GM23338 (cell line): ENCODE results near the gene SYT2. TPM values are rescaled to one million over a fixed set of nuclear protein-coding genes. Genes with fewer than 3 reads are reported as not detected.

ENCODE experiments used
- ATAC-seq: fragments of 200-7000 bp; cut with Tn5 transposase; 3 replicates; pipeline ENCODE4 v1.9.1; 2020
- DNase-seq: peaks from one replicate; pipeline ENCODE4 v3.0.0-alpha.2; 2015; ENCODE audit warnings: low spot score
- H2AFZ ChIP-seq: fragments of 200-600 bp; sonication (generic); 2 replicates; pipeline ENCODE4 v1.8.0; 2016; ENCODE audit warnings: antibody characterized with exemption, mild to moderate bottlenecking, moderate library complexity
- H3F3A ChIP-seq: fragments of 200-600 bp; sonication (generic); replicated peaks from 2 replicates; pipeline ENCODE4 v1.8.0; 2017; ENCODE audit warnings: antibody characterized with exemption, mixed run types, low read depth
- H3K27ac ChIP-seq: fragments of 200-600 bp; sonication (generic); 2 replicates; pipeline ENCODE4 v1.6.1; 2016; ENCODE audit warnings: low read depth
- H3K27me3 ChIP-seq: fragments of 200-600 bp; sonication (generic); 2 replicates; pipeline ENCODE4 v1.8.0; 2016; ENCODE audit warnings: mild to moderate bottlenecking, mixed run types, moderate library complexity; ENCODE audit not compliant: insufficient read depth
- H3K36me3 ChIP-seq: fragments of 200-600 bp; sonication (generic); 2 replicates; pipeline ENCODE4 v1.8.0; 2016; ENCODE audit warnings: mild to moderate bottlenecking; ENCODE audit not compliant: insufficient read depth
- H3K4me1 ChIP-seq: fragments of 200-600 bp; sonication (generic); 2 replicates; pipeline ENCODE4 v1.8.0; 2016; ENCODE audit warnings: mild to moderate bottlenecking, moderate library complexity; ENCODE audit not compliant: insufficient read depth
- H3K4me2 ChIP-seq: fragments of 200-600 bp; sonication (generic); 2 replicates; pipeline ENCODE4 v1.7.1; 2017; ENCODE audit warnings: mixed run types
- H3K4me3 ChIP-seq: fragments of 200-600 bp; sonication (generic); 2 replicates; pipeline ENCODE4 v1.6.1; 2016; ENCODE audit warnings: mixed run types
- H3K79me2 ChIP-seq: fragments of 200-600 bp; sonication (generic); replicated peaks from 2 replicates; pipeline ENCODE4 v1.8.0; 2017; ENCODE audit warnings: mild to moderate bottlenecking; ENCODE audit not compliant: insufficient read depth
- H3K9me2 ChIP-seq: fragments of 200-600 bp; sonication (generic); 2 replicates; pipeline ENCODE4 v1.8.0; 2017; ENCODE audit not compliant: insufficient read depth
- H4K20me1 ChIP-seq: fragments of 200-600 bp; sonication (generic); replicated peaks from 2 replicates; pipeline ENCODE4 v1.8.0; 2017; ENCODE audit warnings: mild to moderate bottlenecking; ENCODE audit not compliant: insufficient read depth
- H3K27ac Mint-ChIP-seq: 2 replicates; pipeline ENCODE4 v1.8.0; 2020; ENCODE audit warnings: inconsistent platforms, mild to moderate bottlenecking, moderate library complexity, mixed read lengths
- H3K27me3 Mint-ChIP-seq: 3 replicates; pipeline ENCODE4 v1.8.0; 2022; ENCODE audit warnings: low read depth, mild to moderate bottlenecking, moderate library complexity, mixed read lengths, inconsistent platforms; ENCODE audit not compliant: insufficient read depth, poor library complexity
- H3K36me3 Mint-ChIP-seq: 3 replicates; pipeline ENCODE4 v1.8.0; 2021; ENCODE audit warnings: low read depth, mild to moderate bottlenecking, inconsistent platforms, moderate library complexity, mixed read lengths
- H3K4me1 Mint-ChIP-seq: 3 replicates; pipeline ENCODE4 v1.8.0; 2020; ENCODE audit warnings: mild to moderate bottlenecking, inconsistent platforms, mixed read lengths
- H3K4me3 Mint-ChIP-seq: 3 replicates; pipeline ENCODE4 v1.8.0; 2021; ENCODE audit warnings: moderate library complexity, mild to moderate bottlenecking, inconsistent platforms, mixed read lengths
- H3K9me3 Mint-ChIP-seq: 3 replicates; pipeline ENCODE4 v1.8.0; 2020; ENCODE audit warnings: moderate library complexity, mild to moderate bottlenecking, inconsistent platforms, mixed read lengths
- CREB1 ChIP-seq: fragments of 250-450 bp; sonication (Bioruptor Pico); IDR thresholded peaks from 2 replicates; pipeline ENCODE4 v1.5.0; 2020; ENCODE audit warnings: low read depth, mild to moderate bottlenecking, moderate library complexity
- EZH2 ChIP-seq: fragments of 200-600 bp; sonication (generic); IDR thresholded peaks from one replicate; pipeline ENCODE4 v1.8.0; 2017; ENCODE audit warnings: antibody characterized with exemption, mild to moderate bottlenecking, low read depth; ENCODE audit not compliant: unreplicated experiment
- NANOG ChIP-seq: IDR thresholded peaks from 2 replicates; pipeline ENCODE4 v1.6.1; 2016; ENCODE audit warnings: antibody characterized with exemption, borderline replicate concordance
- polyA plus RNA-seq: library from polyadenylated mRNA; unstranded; fragments of >200 nt; fragmentation: Nextera tagmentation; extraction: Ambion mirVana; gene quantifications from 2 replicates; pipeline ENCODE4 v1.2.1, GENCODE V29; 2016
- total RNA-seq: library from RNA; depleted of rRNA; stranded (reverse); fragments of >200 nt; shearing (Covaris generic); gene quantifications from 2 replicates; pipeline ENCODE4 v1.2.3, GENCODE V29; 2014
- TF ChIP-seq, protein P1 (sequence below): IDR thresholded peaks from one replicate; pipeline ENCODE4 v1.6.1; 2018; ENCODE audit warnings: antibody characterized with exemption; ENCODE audit not compliant: unreplicated experiment
- TF ChIP-seq, protein P2 (sequence below): fragments of 250-450 bp; sonication (Bioruptor Pico); IDR thresholded peaks from 2 replicates; pipeline ENCODE4 v1.5.0; 2020; ENCODE audit warnings: mild to moderate bottlenecking, moderate library complexity
- TF ChIP-seq, protein P3 (sequence below), 2 experiments: fragments of 200-600 bp in 1 of 2; sonication (generic) in 1 of 2; conservative IDR thresholded peaks; 2 replicates each; pipeline versions ENCODE4 v1.5.1 to v1.6.1; 2016 to 2017; ENCODE audit warnings: antibody characterized with exemption in 2 of 2, low read depth in 2 of 2, mild to moderate bottlenecking in 2 of 2, moderate library complexity in 1 of 2

SYT2 gene
- total and polyA plus RNA-seq, 2 experiments from 2014 or later = 2.4 to 12.5 TPM

GRCh38 chr1:202694314-202694713 is 15.9 kb downstream of the SYT2 start:
- DNase-seq = no peak
- no peak overlapping the region for H3K27ac Mint-ChIP-seq
- H3K4me1 Mint-ChIP-seq = peaks cover 2% of the 10 kb centered on the region; the same call in 1 of the 3 replicates
- no peak overlapping the region for H3K4me3 ChIP-seq
- peaks cover 26% of the 10 kb centered on the region; the same call in 1 of the 2 replicates for H4K20me1 ChIP-seq
- H3K4me2 ChIP-seq = no peak overlapping the region
- H3K27me3 ChIP-seq = no peaks in the 10 kb centered on the region
- no peak overlapping the region for H3K27ac ChIP-seq
- no peaks in the 10 kb centered on the region for H3K36me3 ChIP-seq
- no peaks in the 10 kb centered on the region; the same call in 2 of the 3 replicates for H3K36me3 Mint-ChIP-seq
- TF ChIP-seq, protein P1, sequence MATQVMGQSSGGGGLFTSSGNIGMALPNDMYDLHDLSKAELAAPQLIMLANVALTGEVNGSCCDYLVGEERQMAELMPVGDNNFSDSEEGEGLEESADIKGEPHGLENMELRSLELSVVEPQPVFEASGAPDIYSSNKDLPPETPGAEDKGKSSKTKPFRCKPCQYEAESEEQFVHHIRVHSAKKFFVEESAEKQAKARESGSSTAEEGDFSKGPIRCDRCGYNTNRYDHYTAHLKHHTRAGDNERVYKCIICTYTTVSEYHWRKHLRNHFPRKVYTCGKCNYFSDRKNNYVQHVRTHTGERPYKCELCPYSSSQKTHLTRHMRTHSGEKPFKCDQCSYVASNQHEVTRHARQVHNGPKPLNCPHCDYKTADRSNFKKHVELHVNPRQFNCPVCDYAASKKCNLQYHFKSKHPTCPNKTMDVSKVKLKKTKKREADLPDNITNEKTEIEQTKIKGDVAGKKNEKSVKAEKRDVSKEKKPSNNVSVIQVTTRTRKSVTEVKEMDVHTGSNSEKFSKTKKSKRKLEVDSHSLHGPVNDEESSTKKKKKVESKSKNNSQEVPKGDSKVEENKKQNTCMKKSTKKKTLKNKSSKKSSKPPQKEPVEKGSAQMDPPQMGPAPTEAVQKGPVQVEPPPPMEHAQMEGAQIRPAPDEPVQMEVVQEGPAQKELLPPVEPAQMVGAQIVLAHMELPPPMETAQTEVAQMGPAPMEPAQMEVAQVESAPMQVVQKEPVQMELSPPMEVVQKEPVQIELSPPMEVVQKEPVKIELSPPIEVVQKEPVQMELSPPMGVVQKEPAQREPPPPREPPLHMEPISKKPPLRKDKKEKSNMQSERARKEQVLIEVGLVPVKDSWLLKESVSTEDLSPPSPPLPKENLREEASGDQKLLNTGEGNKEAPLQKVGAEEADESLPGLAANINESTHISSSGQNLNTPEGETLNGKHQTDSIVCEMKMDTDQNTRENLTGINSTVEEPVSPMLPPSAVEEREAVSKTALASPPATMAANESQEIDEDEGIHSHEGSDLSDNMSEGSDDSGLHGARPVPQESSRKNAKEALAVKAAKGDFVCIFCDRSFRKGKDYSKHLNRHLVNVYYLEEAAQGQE = no peak
- TF ChIP-seq EZH2 (no peak), CREB1 (CRISPR knock-in tag) (no peak), NANOG (no peak)
- TF ChIP-seq, protein P2, sequence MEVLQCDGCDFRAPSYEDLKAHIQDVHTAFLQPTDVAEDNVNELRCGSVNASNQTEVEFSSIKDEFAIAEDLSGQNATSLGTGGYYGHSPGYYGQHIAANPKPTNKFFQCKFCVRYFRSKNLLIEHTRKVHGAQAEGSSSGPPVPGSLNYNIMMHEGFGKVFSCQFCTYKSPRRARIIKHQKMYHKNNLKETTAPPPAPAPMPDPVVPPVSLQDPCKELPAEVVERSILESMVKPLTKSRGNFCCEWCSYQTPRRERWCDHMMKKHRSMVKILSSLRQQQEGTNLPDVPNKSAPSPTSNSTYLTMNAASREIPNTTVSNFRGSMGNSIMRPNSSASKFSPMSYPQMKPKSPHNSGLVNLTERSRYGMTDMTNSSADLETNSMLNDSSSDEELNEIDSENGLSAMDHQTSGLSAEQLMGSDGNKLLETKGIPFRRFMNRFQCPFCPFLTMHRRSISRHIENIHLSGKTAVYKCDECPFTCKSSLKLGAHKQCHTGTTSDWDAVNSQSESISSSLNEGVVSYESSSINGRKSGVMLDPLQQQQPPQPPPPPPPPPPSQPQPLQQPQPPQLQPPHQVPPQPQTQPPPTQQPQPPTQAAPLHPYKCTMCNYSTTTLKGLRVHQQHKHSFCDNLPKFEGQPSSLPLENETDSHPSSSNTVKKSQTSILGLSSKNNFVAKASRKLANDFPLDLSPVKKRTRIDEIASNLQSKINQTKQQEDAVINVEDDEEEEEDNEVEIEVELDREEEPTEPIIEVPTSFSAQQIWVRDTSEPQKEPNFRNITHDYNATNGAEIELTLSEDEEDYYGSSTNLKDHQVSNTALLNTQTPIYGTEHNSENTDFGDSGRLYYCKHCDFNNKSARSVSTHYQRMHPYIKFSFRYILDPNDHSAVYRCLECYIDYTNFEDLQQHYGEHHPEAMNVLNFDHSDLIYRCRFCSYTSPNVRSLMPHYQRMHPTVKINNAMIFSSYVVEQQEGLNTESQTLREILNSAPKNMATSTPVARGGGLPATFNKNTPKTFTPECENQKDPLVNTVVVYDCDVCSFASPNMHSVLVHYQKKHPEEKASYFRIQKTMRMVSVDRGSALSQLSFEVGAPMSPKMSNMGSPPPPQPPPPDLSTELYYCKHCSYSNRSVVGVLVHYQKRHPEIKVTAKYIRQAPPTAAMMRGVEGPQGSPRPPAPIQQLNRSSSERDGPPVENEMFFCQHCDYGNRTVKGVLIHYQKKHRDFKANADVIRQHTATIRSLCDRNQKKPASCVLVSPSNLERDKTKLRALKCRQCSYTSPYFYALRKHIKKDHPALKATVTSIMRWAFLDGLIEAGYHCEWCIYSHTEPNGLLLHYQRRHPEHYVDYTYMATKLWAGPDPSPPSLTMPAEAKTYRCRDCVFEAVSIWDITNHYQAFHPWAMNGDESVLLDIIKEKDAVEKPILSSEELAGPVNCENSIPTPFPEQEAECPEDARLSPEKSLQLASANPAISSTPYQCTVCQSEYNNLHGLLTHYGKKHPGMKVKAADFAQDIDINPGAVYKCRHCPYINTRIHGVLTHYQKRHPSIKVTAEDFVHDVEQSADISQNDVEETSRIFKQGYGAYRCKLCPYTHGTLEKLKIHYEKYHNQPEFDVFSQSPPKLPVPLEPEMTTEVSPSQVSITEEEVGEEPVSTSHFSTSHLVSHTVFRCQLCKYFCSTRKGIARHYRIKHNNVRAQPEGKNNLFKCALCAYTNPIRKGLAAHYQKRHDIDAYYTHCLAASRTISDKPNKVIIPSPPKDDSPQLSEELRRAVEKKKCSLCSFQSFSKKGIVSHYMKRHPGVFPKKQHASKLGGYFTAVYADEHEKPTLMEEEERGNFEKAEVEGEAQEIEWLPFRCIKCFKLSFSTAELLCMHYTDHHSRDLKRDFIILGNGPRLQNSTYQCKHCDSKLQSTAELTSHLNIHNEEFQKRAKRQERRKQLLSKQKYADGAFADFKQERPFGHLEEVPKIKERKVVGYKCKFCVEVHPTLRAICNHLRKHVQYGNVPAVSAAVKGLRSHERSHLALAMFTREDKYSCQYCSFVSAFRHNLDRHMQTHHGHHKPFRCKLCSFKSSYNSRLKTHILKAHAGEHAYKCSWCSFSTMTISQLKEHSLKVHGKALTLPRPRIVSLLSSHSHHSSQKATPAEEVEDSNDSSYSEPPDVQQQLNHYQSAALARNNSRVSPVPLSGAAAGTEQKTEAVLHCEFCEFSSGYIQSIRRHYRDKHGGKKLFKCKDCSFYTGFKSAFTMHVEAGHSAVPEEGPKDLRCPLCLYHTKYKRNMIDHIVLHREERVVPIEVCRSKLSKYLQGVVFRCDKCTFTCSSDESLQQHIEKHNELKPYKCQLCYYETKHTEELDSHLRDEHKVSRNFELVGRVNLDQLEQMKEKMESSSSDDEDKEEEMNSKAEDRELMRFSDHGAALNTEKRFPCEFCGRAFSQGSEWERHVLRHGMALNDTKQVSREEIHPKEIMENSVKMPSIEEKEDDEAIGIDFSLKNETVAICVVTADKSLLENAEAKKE (CRISPR knock-in tag) = no peak
- TF ChIP-seq, protein P3, sequence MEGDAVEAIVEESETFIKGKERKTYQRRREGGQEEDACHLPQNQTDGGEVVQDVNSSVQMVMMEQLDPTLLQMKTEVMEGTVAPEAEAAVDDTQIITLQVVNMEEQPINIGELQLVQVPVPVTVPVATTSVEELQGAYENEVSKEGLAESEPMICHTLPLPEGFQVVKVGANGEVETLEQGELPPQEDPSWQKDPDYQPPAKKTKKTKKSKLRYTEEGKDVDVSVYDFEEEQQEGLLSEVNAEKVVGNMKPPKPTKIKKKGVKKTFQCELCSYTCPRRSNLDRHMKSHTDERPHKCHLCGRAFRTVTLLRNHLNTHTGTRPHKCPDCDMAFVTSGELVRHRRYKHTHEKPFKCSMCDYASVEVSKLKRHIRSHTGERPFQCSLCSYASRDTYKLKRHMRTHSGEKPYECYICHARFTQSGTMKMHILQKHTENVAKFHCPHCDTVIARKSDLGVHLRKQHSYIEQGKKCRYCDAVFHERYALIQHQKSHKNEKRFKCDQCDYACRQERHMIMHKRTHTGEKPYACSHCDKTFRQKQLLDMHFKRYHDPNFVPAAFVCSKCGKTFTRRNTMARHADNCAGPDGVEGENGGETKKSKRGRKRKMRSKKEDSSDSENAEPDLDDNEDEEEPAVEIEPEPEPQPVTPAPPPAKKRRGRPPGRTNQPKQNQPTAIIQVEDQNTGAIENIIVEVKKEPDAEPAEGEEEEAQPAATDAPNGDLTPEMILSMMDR (conservative IDR thresholded peaks at IDR 0.05; ENCODE audit: low read depth in 2 of 2) = no peak
- ATAC-seq = no peak
- no peak overlapping the region for H2AFZ ChIP-seq
- H3K79me2 ChIP-seq = no peaks in the 10 kb centered on the region
- H3K27me3 Mint-ChIP-seq = peaks cover 4% of the 10 kb centered on the region
- H3K9me2 ChIP-seq = no peaks in the 10 kb centered on the region
- no peak overlapping the region for H3K4me3 Mint-ChIP-seq
- no peaks in the 10 kb centered on the region for H3K9me3 Mint-ChIP-seq
- 0 out of 2 replicates have a peak, but pooled peaks cover 4% of the 10 kb centered on the region for H3K4me1 ChIP-seq
- no peaks in the 10 kb centered on the region for H3F3A ChIP-seq
